IMR-90 (cell line): ENCODE data around the gene PRPF40B.

Experiments used
- CEBPB ChIP-seq: IDR thresholded peaks from 2 replicates; pipeline ENCODE4 v1.6.1; 2012; ENCODE audit warnings: low read depth, low read length, improper control_type of control experiment
- POLR2A ChIP-seq: IDR thresholded peaks from 2 replicates; pipeline ENCODE4 v1.6.1; 2012; ENCODE audit warnings: mild to moderate bottlenecking, low read depth, low read length
- RAD21 ChIP-seq: IDR thresholded peaks from 2 replicates; pipeline ENCODE4 v1.6.1; 2012; ENCODE audit warnings: low read length, improper control_type of control experiment
- TF ChIP-seq, protein P1 (sequence below): conservative IDR thresholded peaks from 2 replicates; pipeline ENCODE4 v1.5.1; 2012; ENCODE audit warnings: mild to moderate bottlenecking, low read depth, low read length, improper control_type of control experiment
- TF ChIP-seq, protein P2 (sequence below): fragments of 150-350 bp; IDR thresholded peaks from 2 replicates; pipeline ENCODE4 v1.6.1; 2017; ENCODE audit warnings: mild to moderate bottlenecking, antibody characterized with exemption, low read length, low read depth

DNA sequence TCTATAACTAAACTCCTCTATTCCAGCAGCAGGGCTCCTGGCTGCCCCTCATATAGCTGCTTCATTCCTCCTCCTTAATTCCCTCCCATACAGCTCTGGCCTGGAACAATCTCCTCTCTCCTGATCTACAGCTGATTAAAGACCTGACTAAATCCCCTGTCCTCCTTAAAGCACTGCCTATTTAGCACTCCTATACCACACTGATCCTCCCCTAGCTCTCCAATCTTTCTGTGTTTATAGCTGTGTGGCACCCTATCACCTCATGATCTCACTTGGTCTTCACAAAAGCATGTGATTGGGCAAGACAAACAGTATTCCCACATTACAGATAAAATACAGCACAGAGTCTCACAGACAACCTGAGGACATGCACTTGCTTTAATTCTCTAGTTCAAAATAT, 66.4 kb downstream of the PRPF40B start:
- TF ChIP-seq, protein P1, sequence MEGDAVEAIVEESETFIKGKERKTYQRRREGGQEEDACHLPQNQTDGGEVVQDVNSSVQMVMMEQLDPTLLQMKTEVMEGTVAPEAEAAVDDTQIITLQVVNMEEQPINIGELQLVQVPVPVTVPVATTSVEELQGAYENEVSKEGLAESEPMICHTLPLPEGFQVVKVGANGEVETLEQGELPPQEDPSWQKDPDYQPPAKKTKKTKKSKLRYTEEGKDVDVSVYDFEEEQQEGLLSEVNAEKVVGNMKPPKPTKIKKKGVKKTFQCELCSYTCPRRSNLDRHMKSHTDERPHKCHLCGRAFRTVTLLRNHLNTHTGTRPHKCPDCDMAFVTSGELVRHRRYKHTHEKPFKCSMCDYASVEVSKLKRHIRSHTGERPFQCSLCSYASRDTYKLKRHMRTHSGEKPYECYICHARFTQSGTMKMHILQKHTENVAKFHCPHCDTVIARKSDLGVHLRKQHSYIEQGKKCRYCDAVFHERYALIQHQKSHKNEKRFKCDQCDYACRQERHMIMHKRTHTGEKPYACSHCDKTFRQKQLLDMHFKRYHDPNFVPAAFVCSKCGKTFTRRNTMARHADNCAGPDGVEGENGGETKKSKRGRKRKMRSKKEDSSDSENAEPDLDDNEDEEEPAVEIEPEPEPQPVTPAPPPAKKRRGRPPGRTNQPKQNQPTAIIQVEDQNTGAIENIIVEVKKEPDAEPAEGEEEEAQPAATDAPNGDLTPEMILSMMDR, result no peak
- no peak for TF ChIP-seq POLR2A
- TF ChIP-seq CEBPB, result 0 out of 2 replicates have a peak, but pooled peaks have one; percentile 50
- TF ChIP-seq, protein P2, sequence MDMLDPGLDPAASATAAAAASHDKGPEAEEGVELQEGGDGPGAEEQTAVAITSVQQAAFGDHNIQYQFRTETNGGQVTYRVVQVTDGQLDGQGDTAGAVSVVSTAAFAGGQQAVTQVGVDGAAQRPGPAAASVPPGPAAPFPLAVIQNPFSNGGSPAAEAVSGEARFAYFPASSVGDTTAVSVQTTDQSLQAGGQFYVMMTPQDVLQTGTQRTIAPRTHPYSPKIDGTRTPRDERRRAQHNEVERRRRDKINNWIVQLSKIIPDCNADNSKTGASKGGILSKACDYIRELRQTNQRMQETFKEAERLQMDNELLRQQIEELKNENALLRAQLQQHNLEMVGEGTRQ, result no peak
- no peak for TF ChIP-seq RAD21
